ENCODE measurements around the gene SH2D3C. TPM values are rescaled to one million over a fixed set of nuclear protein-coding genes. Genes with fewer than 3 reads are reported as not detected.

The SH2D3C gene
- total RNA-seq, 2 experiments from 2014 or later, result 29.9 to 30.3 TPM

DNA sequence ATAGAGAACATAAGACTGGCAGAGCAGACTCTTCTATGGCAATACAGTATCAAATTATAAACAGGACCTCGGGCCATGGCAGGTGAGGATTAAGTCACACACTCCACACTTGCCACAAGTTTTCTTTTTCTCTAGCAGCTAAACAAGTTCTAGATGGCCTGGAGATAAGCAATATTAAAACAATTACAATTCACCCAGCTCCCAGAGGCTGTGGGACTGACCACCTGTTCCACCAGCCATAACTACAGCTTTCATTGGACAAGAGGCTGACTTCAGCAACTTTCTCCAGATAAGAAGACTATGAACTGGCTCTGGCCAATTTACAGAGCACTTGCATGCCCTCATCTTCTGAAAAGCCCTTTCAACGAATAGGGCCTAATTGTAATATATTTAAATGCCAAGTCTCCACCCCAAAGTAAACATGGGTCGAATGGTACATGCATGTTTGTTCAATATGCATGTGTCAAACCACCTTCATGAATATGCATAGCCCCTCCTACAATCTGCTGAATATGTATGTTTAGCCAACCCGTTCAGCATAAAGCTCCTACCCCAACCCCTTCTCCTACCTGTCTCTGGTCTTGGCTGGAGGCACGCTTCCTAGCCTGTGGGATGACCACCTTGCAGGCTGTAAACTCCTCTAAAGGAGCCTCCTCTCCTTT is 77.7 kb downstream of the SH2D3C start:
- no peak for DNase-seq
- ChIA-PET CTCF (interaction anchor here (2.0 kb wide), 1 partner anchor 34 kb away, joined by 7 read pairs; the partner anchor contains the start of gene TOR2A), POLR2A (interaction anchor here (0.6 to 1.0 kb wide), 2 partner anchors 15 to 254 kb away, joined by 3 to 6 read pairs; partner anchors contain the start of genes PTRH1 and TTC16)
- intact Hi-C loops (cut with micrococcal nuclease), result no loop called here
- H3K36me3 Mint-ChIP-seq (ENCODE audit: low read depth), result no peaks in the 10 kb centered on the region
- no peak for ATAC-seq
- TF ChIP-seq, protein P1, sequence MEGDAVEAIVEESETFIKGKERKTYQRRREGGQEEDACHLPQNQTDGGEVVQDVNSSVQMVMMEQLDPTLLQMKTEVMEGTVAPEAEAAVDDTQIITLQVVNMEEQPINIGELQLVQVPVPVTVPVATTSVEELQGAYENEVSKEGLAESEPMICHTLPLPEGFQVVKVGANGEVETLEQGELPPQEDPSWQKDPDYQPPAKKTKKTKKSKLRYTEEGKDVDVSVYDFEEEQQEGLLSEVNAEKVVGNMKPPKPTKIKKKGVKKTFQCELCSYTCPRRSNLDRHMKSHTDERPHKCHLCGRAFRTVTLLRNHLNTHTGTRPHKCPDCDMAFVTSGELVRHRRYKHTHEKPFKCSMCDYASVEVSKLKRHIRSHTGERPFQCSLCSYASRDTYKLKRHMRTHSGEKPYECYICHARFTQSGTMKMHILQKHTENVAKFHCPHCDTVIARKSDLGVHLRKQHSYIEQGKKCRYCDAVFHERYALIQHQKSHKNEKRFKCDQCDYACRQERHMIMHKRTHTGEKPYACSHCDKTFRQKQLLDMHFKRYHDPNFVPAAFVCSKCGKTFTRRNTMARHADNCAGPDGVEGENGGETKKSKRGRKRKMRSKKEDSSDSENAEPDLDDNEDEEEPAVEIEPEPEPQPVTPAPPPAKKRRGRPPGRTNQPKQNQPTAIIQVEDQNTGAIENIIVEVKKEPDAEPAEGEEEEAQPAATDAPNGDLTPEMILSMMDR (IDR thresholded peaks at IDR 0.05), result no peak
- no peak overlapping the region for H3K27ac Mint-ChIP-seq
- H3K4me3 Mint-ChIP-seq, result no peak overlapping the region
- H3K27me3 Mint-ChIP-seq, result no peaks in the 10 kb centered on the region
- H3K4me1 Mint-ChIP-seq (ENCODE audit: low read depth), result peaks cover 12% of the 10 kb centered on the region
- no peaks in the 10 kb centered on the region for H3K9me3 Mint-ChIP-seq

GRCh38 chr9:127700140-127700539 is 78.3 kb downstream of the SH2D3C start:
- CTCF ChIA-PET, result interaction anchor here (1.0 to 2.0 kb wide), 2 partner anchors 10 to 35 kb away, joined by 3 to 7 read pairs; partner anchors contain the start of gene TOR2A
- TF ChIP-seq, protein P1 (IDR thresholded peaks at IDR 0.05), result no peak
- Mint-ChIP-seq H3K36me3 (ENCODE audit: low read depth) (no peaks in the 10 kb centered on the region), H3K27ac (no peak overlapping the region), H3K4me1 (ENCODE audit: low read depth) (peaks cover 12% of the 10 kb centered on the region), H3K4me3 (no peak overlapping the region), H3K27me3 (no peaks in the 10 kb centered on the region), H3K9me3 (no peaks in the 10 kb centered on the region)
- intact Hi-C loops (cut with micrococcal nuclease), result no loop called here
- ATAC-seq (no peak), DNase-seq (no peak)
- POLR2A ChIA-PET, result interaction anchor here (1.0 kb wide), 1 partner anchor 16 kb away, joined by 6 read pairs; the partner anchor contains the start of genes PTRH1 and TTC16

- TF ChIP-seq, protein P1 (IDR thresholded peaks at IDR 0.05), result no peak
- DNase-seq (peak; percentile 94), ATAC-seq (peak; percentile 100)
- H3K36me3 Mint-ChIP-seq (ENCODE audit: low read depth), result no peaks in the 10 kb centered on the region
- CTCF ChIA-PET, result interaction anchor here (1.0 kb wide), 1 partner anchor 11 kb away, joined by 3 read pairs; no protein-coding TSS in a partner anchor
- POLR2A ChIA-PET, result no interaction called here
- H3K27ac Mint-ChIP-seq, result peak overlapping the region; percentile 75
- H3K27me3 Mint-ChIP-seq, result no peaks in the 10 kb centered on the region
- peak overlapping the region; percentile 73 for H3K4me3 Mint-ChIP-seq
- intact Hi-C loops (cut with micrococcal nuclease), result no loop called here
- peaks cover 12% of the 10 kb centered on the region for H3K4me1 Mint-ChIP-seq (ENCODE audit: low read depth)
- H3K9me3 Mint-ChIP-seq, result no peaks in the 10 kb centered on the region
Observed at GRCh38 chr9:127698985-127699670, 79.3 kb downstream of the SH2D3C start.

GRCh38 chr9:127698386-127698785 is 80.1 kb downstream of the SH2D3C start:
- no peaks in the 10 kb centered on the region for H3K9me3 Mint-ChIP-seq
- intact Hi-C loops (cut with micrococcal nuclease), result no loop called here
- ChIA-PET CTCF (no interaction called here), POLR2A (interaction anchor here (0.5 kb wide), 1 partner anchor 189 kb away, joined by 3 read pairs; no protein-coding TSS in a partner anchor)
- no peak overlapping the region for H3K27ac Mint-ChIP-seq
- DNase-seq (no peak), ATAC-seq (no peak)
- H3K4me1 Mint-ChIP-seq (ENCODE audit: low read depth), result peaks cover 12% of the 10 kb centered on the region
- TF ChIP-seq, protein P1 (IDR thresholded peaks at IDR 0.05), result no peak
- H3K36me3 Mint-ChIP-seq (ENCODE audit: low read depth), result no peaks in the 10 kb centered on the region
- no peaks in the 10 kb centered on the region for H3K27me3 Mint-ChIP-seq
- H3K4me3 Mint-ChIP-seq, result no peak overlapping the region

DNA sequence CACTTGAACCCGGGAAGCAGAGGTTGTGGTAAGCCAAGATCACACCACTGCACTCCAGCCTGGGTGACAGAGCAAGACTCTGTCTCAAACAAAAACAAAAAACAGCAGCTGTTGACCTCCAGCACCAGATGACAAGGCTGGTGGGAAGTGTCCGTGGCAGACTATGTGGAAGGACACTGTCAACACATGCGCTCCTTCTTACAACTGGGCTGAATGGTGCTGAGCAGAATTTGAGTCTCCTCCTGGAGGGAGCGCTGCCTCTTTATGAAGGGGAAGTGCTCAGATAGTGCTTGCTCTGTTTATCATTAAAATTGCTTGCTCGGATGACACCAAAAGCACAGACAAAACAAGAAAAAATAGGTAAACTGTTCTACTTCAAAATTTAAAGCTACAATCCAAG is 80.9 kb downstream of the SH2D3C start:
- DNase-seq, result no peak
- intact Hi-C loops (cut with micrococcal nuclease), result no loop called here
- no peaks in the 10 kb centered on the region for H3K9me3 Mint-ChIP-seq
- H3K27ac Mint-ChIP-seq, result no peak overlapping the region
- CTCF ChIA-PET, result no interaction called here
- H3K36me3 Mint-ChIP-seq (ENCODE audit: low read depth), result no peaks in the 10 kb centered on the region
- TF ChIP-seq, protein P1 (IDR thresholded peaks at IDR 0.05), result no peak
- no peak for ATAC-seq
- no peaks in the 10 kb centered on the region for H3K27me3 Mint-ChIP-seq
- H3K4me1 Mint-ChIP-seq (ENCODE audit: low read depth), result peaks cover 12% of the 10 kb centered on the region
- POLR2A ChIA-PET, result interaction anchor here (0.5 kb wide), 1 partner anchor 189 kb away, joined by 3 read pairs; no protein-coding TSS in a partner anchor
- H3K4me3 Mint-ChIP-seq, result no peak overlapping the region
